Type B pancreatic cell (in vitro differentiated cells): ENCODE results near the gene LIN28B. TPM values are rescaled to one million over a fixed set of nuclear protein-coding genes. Genes with fewer than 3 reads are reported as not detected.
"Not testable (repeated sequence)": the region's sequence is repeated elsewhere in the genome, so short reads cannot be mapped to it uniquely, and the experiment has no call there.

ENCODE experiments used
- DNase-seq: peaks from one replicate; pipeline ENCODE4 v3.0.0; 2021; ENCODE audit warnings: mixed read lengths; ENCODE audit not compliant: unreplicated experiment; ENCODE audit errors: extremely low spot score
- H3K27ac Mint-ChIP-seq: 2 replicates; pipeline ENCODE4 v1.8.0; 2021; ENCODE audit warnings: mild to moderate bottlenecking, mixed read lengths
- H3K27me3 Mint-ChIP-seq: 2 replicates; pipeline ENCODE4 v1.8.0; 2021; ENCODE audit warnings: mixed read lengths
- H3K36me3 Mint-ChIP-seq: 2 replicates; pipeline ENCODE4 v1.8.0; 2021; ENCODE audit warnings: mixed read lengths
- H3K4me1 Mint-ChIP-seq: one replicate; pipeline ENCODE4 v1.8.0; 2021; ENCODE audit warnings: mixed read lengths; ENCODE audit not compliant: unreplicated experiment
- H3K4me3 Mint-ChIP-seq: 2 replicates; pipeline ENCODE4 v1.8.0; 2021; ENCODE audit warnings: mild to moderate bottlenecking, mixed read lengths
- H3K9me3 Mint-ChIP-seq: 2 replicates; pipeline ENCODE4 v1.8.0; 2021; ENCODE audit warnings: mixed read lengths
- total RNA-seq: library from RNA; stranded (reverse); gene quantifications from 2 replicates; pipeline ENCODE4 v1.2.1, GENCODE V29; 2021; ENCODE audit warnings: low replicate concordance
- TF ChIP-seq, protein P1 (sequence below): fragments of 200-600 bp; sonication (generic); conservative IDR thresholded peaks from 2 replicates; pipeline ENCODE4 v1.5.0; 2021; ENCODE audit warnings: antibody characterized with exemption, mild to moderate bottlenecking

The LIN28B gene
- total RNA-seq, 1 donor from 2014 or later = 22.3 TPM

DNA sequence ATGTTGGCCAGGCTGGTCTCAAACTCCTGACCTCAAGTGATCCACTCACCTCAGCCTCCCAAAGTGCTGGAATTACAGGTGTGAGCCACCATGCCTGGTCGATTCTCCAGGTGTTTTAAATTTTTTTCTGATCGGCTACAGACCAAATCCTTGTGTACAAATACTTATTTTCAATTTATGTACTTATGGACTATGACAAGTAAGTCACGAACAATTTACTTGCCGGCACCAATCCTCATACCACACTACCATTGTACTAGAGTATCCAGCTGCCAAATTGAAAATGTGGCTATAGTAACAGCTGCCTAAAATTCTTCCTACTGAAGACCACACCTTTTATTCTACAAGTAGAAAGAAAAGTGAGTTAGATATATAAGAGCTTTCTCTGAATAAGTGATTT, 26.9 kb downstream of the LIN28B start:
- no peak for DNase-seq
- Mint-ChIP-seq H3K27ac (no peak overlapping the region), H3K4me1 (peaks cover 15% of the 10 kb centered on the region), H3K9me3 (no peaks in the 10 kb centered on the region), H3K36me3 (peaks cover 7% of the 10 kb centered on the region), H3K4me3 (no peak overlapping the region), H3K27me3 (no peaks in the 10 kb centered on the region)
- TF ChIP-seq, protein P1, sequence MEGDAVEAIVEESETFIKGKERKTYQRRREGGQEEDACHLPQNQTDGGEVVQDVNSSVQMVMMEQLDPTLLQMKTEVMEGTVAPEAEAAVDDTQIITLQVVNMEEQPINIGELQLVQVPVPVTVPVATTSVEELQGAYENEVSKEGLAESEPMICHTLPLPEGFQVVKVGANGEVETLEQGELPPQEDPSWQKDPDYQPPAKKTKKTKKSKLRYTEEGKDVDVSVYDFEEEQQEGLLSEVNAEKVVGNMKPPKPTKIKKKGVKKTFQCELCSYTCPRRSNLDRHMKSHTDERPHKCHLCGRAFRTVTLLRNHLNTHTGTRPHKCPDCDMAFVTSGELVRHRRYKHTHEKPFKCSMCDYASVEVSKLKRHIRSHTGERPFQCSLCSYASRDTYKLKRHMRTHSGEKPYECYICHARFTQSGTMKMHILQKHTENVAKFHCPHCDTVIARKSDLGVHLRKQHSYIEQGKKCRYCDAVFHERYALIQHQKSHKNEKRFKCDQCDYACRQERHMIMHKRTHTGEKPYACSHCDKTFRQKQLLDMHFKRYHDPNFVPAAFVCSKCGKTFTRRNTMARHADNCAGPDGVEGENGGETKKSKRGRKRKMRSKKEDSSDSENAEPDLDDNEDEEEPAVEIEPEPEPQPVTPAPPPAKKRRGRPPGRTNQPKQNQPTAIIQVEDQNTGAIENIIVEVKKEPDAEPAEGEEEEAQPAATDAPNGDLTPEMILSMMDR = no peak

DNA sequence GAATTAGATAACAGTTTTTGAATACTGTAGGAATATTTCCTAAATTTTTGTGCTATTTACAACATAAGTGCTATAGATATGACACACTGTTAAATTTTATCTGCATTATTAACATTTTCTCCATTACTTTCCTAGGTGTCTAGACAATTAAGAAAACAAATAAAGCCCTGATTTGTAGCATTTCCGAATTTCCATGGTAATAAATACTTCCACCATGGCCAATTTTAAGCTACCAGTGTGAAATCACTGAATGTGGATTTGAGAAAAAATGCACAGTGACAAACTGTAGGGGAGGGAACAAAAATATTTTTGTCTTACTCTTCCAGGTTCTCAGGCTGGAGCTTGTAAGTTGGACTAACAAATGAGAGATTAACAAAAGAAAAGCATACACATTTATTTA, 27.9 kb downstream of the LIN28B start:
- Mint-ChIP-seq H3K27me3 (no peaks in the 10 kb centered on the region), H3K9me3 (no peaks in the 10 kb centered on the region), H3K4me1 (peaks cover 15% of the 10 kb centered on the region), H3K4me3 (no peak overlapping the region), H3K36me3 (peaks cover 11% of the 10 kb centered on the region), H3K27ac (no peak overlapping the region)
- TF ChIP-seq, protein P1 = no peak
- no peak for DNase-seq

DNA sequence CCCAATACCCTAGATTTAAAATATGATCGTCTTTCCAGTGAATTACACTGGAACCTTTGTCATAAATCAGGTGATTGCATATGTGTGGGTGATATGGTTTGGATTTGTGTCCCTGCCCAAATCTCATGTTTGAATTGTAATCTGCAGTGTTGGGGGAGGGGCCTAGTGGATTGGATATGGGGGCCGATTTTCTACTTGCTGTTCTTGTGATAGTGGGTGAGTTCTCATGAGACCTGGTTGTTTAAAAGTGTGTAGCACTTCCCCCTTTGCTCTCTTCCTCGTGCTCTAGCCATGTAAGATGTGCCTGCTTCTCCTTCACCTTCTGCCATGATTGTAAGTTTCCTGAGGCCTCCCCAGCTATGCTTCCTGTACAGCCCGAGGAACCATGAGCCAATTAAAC, 29.0 kb downstream of the LIN28B start:
- H3K27me3 Mint-ChIP-seq, DNase-seq, H3K4me3 Mint-ChIP-seq, H3K27ac Mint-ChIP-seq, H3K9me3 Mint-ChIP-seq: not testable (repeated sequence)
- H3K4me1 Mint-ChIP-seq = peaks cover 12% of the 10 kb centered on the region
- H3K36me3 Mint-ChIP-seq = peaks cover 11% of the 10 kb centered on the region

DNA sequence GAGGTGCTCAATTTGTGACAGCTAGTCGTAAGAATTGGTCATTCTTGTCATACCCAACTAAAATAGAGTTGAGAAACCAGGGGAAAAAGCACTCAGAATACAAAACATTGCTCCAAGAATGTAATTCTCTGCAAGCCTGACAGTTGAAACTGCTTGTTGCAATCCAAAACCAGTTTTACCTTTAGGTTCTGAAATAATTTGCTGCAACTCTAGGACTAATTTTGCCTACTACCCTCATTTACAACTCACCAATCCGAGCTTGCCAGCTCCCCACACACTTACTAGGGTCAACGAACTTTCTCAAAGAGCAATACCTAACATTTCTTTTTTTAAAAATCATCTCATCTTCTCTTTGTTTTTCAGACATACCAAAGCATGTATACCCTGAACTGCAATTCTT, 29.7 kb downstream of the LIN28B start:
- Mint-ChIP-seq H3K9me3 (no peaks in the 10 kb centered on the region), H3K4me1 (peaks cover 5% of the 10 kb centered on the region), H3K27me3 (no peaks in the 10 kb centered on the region), H3K36me3 (peaks cover 11% of the 10 kb centered on the region), H3K4me3 (no peak overlapping the region), H3K27ac (no peak overlapping the region)
- DNase-seq = no peak
- TF ChIP-seq, protein P1 = no peak

DNA sequence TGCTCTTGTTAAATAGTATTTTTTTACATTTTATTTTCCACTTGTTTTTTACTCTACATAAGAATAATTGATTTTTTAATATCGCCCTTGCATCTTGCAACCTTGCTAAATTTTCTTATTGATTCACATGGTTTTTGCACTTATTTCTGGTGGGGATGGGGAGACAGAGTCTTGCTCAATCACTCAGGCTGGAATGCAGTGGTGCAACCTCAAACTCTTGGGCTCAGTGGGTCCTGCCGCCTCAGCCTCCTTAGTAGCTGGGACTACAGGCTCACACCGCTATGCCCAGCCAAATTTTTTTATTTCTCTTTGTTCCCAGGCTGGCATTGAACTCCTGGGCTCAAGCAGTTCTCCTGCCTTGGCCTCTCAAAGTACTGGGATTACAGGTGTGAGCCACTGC, 30.3 kb downstream of the LIN28B start:
- Mint-ChIP-seq H3K36me3 (peaks cover 13% of the 10 kb centered on the region), H3K27me3 (no peaks in the 10 kb centered on the region), H3K9me3 (no peaks in the 10 kb centered on the region), H3K4me1 (peaks cover 5% of the 10 kb centered on the region), H3K27ac (no peak overlapping the region), H3K4me3 (no peak overlapping the region)
- DNase-seq = no peak
- TF ChIP-seq, protein P1 = no peak

DNA sequence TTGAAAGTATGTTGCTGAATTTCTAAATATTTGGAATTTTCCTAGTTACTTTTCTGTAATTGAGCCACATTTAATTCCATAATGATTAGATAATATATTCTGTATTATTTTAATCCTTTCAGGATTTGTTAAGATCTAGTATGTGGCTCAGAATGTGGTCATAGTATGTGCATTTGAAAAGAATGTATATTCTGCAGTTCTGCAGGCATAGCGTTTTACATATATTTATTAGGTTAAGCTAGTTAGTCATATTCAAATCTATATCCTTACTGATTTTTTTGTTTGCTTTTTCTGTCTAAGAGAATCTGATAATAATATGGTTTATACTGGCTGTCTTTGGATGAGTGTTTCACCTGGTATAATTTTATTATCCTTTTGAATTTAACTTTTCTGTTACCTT, 33.2 kb downstream of the LIN28B start:
- H3K27me3 Mint-ChIP-seq = no peaks in the 10 kb centered on the region
- H3K27ac Mint-ChIP-seq = no peak overlapping the region
- H3K9me3 Mint-ChIP-seq = no peaks in the 10 kb centered on the region
- TF ChIP-seq, protein P1 = no peak
- H3K36me3 Mint-ChIP-seq = peaks cover 20% of the 10 kb centered on the region
- no peak for DNase-seq
- H3K4me3 Mint-ChIP-seq = no peak overlapping the region
- H3K4me1 Mint-ChIP-seq = peaks cover 5% of the 10 kb centered on the region

DNA sequence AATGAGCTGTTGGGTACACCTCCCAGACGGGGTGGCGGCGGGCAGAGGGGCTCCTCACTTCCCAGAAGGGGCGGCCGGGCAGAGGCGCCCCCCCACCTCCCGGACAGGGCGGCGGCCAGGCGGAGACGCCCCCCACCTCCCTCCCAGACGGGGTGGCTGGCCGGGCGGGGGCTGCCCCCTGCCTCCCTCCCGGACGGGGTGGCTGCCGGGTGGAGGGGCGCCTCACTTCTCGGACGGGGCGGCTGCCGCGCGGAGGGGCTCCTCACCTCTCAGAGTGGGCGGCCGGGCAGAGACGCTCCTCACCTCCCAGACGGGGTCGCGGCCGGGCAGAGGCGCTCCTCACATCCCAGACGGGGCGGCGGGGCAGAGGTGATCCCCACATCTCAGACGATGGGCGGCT, 34.2 kb downstream of the LIN28B start:
- not testable (repeated sequence) for H3K27ac Mint-ChIP-seq, DNase-seq, H3K9me3 Mint-ChIP-seq, H3K27me3 Mint-ChIP-seq, H3K4me3 Mint-ChIP-seq, H3K4me1 Mint-ChIP-seq
- peaks cover 15% of the 10 kb centered on the region for H3K36me3 Mint-ChIP-seq

DNA sequence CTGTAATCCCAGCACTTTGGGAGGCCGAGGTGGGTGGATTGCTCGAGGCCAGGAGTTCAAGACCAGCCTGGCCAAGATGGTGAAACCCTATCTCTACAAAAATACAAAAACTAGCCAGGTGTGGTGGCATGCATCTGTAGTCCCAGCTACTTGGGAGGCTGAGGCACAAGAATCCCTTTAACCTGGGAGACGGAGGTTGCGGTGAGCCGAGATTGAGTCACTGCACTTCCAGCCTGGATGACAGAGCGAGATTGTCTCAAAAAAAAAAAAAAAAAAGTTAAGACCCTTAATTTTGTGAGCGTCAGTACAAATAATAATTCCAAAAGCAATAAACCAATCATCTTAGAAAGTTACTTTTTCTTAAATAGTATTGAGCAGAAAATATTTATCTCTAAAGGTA, 36.7 kb downstream of the LIN28B start:
- H3K36me3 Mint-ChIP-seq = peaks cover 13% of the 10 kb centered on the region
- not testable (repeated sequence) for DNase-seq, H3K27me3 Mint-ChIP-seq, H3K27ac Mint-ChIP-seq, H3K4me3 Mint-ChIP-seq, H3K9me3 Mint-ChIP-seq, H3K4me1 Mint-ChIP-seq
